Activated naive CD4-positive, alpha-beta T cell treated with anti-CD3 and anti-CD28 coated beads, Interleukin-2, amount 50 U/mL, for 72 hours (primary cell): ENCODE measurements around the gene CALML5. TPM values are rescaled to one million over a fixed set of nuclear protein-coding genes. Genes with fewer than 3 reads are reported as not detected.
A peak's percentile ranks its signal among the peaks of the same experiment; 100 is the strongest.

ENCODE experiments used
- ATAC-seq, 2 donors: fragments of 150-1000 bp; cut with Tn5 transposase; 2 replicates each; pipeline ENCODE4 v1.10.0; 2021; ENCODE audit warnings: mild to moderate bottlenecking in 2 of 2, moderate library complexity in 2 of 2
- DNase-seq, 2 donors: peaks; one replicate each; pipeline ENCODE4 v3.0.0; 2021 to 2022; ENCODE audit warnings: low spot score in 2 of 2
- H3K27ac Mint-ChIP-seq, 2 donors: one replicate each; pipeline ENCODE4 v1.8.0; 2022; ENCODE audit warnings: mild to moderate bottlenecking in 2 of 2, mixed read lengths in 2 of 2
- H3K36me3 Mint-ChIP-seq, 2 donors: one replicate each; pipeline ENCODE4 v1.8.0; 2022; ENCODE audit warnings: mixed read lengths in 2 of 2
- H3K9me3 Mint-ChIP-seq, 2 donors: one replicate each; pipeline ENCODE4 v1.8.0; 2022; ENCODE audit warnings: mixed read lengths in 2 of 2
- total RNA-seq, 2 donors: library from RNA; stranded (reverse); gene quantifications; one replicate each; pipeline ENCODE4 v1.2.3, GENCODE V29; 2022

Gene CALML5
- total RNA-seq, 2 donors from 2014 or later: not detected

DNA sequence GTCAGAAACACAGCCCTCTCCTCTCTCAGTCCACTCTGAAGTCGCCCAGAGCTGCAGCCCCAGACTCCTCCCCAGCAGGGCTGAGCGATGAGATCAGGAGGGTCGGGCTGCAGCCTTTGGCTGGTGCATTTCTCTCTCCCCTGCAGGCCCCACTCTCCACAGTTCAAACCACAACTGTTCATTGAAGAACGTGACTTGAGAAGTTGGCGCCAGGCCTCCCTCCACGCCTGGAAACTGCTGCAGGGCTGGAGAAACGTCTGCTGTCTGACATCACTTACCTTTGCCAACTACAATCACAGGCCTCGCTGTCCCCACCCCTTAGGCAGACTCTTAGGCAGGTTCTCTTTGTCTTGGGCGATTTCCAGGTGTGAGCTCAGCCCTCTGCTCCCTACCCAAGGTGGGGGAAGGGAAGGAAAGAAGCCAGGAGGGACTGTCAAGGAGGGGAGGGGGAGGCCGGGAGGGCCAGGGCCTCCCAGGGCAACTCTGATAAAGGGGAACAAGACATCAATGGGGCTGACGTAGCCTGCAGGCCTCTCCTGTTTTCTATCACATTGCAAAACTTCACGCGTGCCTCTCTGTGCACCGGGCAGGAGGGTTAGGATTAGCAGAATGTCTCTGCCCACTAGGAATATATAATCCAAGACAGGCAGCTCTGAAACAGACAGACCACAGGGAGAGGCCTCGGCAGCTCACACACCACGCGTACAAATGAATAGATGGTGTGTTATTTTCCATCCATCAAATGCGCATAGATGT is 32.7 kb downstream of the CALML5 start:
- ATAC-seq: peak in 1 of 2 donors; percentile 13
- Mint-ChIP-seq H3K9me3 (no peaks in the 10 kb centered on the region), H3K36me3 (no peaks in the 10 kb centered on the region), H3K27ac (no peak overlapping the region)
- DNase-seq: no peak

DNA sequence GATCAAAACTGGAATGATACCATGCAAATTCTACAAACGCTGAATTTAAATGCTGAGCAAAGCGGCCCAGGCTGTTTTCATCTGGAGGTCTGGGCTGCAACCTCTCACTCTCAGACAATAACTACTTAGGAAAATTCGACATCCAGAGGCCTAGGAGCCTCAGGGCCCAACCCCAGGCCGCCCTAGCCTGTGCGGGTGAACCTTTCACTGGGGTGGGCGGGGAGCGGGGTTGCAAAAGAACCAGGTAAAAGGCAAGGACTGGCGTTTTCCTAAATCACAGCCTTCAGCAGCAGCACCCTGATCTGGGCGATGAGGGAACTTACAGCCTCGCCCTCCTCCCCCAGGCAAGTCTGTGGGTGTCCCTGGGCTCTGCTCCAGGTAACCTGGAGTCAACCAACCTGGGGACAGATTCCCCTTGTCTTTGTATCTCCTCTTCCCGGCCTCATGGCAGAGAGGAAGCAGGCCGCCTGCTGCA is 33.4 kb downstream of the CALML5 start:
- ATAC-seq (no peak), DNase-seq (no peak)
- Mint-ChIP-seq H3K36me3 (no peaks in the 10 kb centered on the region), H3K27ac (no peak overlapping the region), H3K9me3 (no peaks in the 10 kb centered on the region)

DNA sequence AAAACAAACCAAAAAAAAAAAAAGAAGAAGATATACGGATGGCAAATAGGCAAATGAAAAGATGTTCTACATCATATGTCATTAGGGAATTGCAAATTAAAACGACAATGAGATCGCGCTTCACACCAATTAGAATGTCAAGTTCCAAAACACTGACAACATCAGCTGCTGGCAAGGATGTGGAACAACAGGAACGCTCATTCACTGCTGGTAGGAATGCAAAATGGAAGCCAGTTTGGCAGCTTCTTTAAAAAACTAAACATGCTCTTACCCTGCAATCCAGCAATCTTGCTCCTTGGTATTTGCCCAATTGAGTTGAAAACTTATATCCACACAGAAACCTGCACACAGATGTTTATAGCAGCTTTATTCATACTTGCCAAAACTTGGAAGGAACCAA is 34.8 kb downstream of the CALML5 start:
- DNase-seq (no peak), ATAC-seq (no peak)
- Mint-ChIP-seq H3K36me3 (no peaks in the 10 kb centered on the region), H3K27ac (no peak overlapping the region), H3K9me3 (no peaks in the 10 kb centered on the region)

DNA sequence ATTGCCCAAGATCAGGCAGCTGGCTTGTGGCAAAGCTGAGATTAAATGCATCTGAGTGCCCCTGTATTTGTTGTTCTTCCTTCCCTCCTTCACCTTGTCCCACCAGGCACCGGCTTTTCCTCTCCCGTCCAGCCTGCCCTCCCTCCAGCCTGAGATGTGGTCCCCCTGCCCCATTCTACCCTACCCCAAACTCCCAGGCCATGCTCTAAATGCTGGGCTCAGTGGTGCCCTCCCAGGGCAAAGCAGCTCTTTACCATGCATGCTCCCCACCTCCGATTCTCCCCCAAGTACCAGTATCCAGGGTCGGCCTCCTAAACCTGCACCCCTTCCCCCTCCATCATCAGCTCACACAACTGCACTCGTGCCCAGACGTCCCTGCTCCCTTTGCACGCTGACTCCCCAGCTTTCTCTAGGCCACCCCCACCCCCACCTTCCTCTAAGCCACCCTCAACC is 36.5 kb downstream of the CALML5 start:
- no peak for ATAC-seq
- no peaks in the 10 kb centered on the region for H3K9me3 Mint-ChIP-seq
- peaks cover 2 to 12% of the 10 kb centered on the region in 2 donors for H3K36me3 Mint-ChIP-seq
- no peak overlapping the region for H3K27ac Mint-ChIP-seq
- no peak for DNase-seq

DNA sequence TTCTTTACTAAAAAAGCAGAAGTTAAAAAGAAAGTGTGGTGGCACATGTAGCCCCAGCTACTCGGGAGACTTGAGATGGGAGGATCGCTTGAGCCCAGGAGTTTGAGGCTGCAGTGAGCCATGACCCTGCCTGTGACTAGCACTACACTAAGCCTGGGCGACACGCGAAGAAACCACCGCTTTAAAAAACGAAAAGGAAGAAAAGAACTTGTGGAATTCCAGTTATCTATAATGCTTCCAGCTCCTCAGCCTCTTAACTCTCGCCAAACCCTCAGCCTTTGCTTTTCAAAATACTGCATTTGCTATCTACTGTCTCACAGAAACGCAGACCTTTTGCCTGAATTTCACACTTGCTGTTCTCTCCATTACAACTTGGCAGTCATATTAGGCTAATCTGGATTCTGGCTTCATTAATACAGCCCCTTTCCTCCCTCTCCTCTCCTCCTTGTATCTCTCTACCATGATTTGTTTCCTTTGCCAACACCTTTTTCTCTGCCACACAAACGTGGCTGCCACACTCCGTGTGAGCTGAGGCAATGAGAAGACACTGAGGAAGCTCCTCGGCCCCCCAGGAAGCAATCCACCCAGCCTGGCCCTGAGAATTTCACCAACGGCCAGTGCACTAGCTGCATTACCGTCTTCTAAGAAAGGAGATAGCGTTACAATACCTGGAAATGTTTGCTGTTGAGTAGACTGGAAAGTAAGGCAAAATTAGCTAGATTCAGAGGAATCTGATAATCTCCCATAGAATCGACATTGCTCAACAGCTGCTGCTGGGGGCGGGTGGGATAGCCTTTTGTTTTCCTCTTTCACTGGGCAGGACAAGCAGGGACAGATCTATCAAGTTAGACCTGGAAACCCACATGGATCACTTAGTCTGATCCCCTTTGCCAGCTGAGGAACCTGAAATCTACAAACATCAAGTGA is 37.2 kb downstream of the CALML5 start:
- peaks cover 6 to 16% of the 10 kb centered on the region in 2 donors for H3K36me3 Mint-ChIP-seq
- H3K27ac Mint-ChIP-seq: no peak overlapping the region
- H3K9me3 Mint-ChIP-seq: no peaks in the 10 kb centered on the region
- no peak for ATAC-seq
- DNase-seq: no peak

DNA sequence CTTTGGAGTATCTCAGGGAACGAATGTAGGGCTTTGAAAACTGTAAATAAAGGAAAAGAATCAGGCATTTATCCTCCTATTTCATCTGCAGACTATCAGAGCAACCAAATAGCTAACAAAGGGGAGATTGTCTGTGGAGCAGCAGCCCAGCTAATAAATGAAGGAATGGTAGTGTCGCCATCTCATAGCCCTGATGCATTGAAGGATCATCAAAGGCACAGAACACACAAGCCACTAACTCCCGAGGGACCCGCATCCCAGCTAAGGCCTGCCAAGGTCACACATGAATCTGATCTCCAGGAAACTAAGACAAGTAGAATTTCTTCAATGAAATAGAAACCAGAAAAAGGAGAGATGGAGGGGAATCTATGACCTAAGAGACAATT is 38.2 kb downstream of the CALML5 start:
- peaks cover 9 to 23% of the 10 kb centered on the region in 2 donors for H3K36me3 Mint-ChIP-seq
- ATAC-seq (no peak), DNase-seq (no peak)
- no peaks in the 10 kb centered on the region for H3K9me3 Mint-ChIP-seq
- H3K27ac Mint-ChIP-seq: no peak overlapping the region

DNA sequence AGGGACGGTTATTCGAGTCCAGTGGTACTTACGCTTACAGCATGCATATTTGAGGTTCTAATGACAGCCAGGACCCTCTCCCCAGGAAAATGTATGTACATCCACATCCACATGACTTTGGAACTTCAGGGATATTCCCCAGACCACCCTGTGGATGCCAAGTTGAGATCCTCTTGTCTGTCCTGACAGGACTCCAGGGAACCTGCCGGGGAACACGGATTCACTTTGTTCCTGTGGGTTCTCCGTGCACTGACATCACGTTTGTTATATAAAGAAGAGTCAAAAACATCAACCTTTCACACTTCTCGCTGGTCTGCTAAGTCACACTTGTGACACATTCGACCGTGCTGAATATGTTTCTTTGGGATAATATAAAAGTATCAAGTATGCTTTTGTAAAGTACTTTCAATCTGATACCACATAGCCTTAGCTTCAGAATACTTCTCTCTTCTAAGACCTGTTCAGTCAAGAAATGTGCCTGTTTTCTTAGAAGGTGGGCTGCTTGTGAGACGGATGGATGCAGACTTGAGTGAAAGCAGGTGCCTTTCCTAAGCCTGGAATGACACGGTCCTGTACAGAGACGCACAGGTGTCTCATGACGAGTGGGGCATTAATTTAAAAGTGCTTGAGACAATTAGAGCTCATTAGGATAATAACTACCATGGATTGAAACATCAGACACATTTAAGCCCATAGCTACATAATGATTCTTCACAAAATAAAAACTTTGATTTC is 38.7 kb downstream of the CALML5 start:
- ATAC-seq (no peak), DNase-seq (no peak)
- Mint-ChIP-seq H3K27ac (no peak overlapping the region), H3K9me3 (no peaks in the 10 kb centered on the region), H3K36me3 (peaks cover 9 to 23% of the 10 kb centered on the region in 2 donors)

DNA sequence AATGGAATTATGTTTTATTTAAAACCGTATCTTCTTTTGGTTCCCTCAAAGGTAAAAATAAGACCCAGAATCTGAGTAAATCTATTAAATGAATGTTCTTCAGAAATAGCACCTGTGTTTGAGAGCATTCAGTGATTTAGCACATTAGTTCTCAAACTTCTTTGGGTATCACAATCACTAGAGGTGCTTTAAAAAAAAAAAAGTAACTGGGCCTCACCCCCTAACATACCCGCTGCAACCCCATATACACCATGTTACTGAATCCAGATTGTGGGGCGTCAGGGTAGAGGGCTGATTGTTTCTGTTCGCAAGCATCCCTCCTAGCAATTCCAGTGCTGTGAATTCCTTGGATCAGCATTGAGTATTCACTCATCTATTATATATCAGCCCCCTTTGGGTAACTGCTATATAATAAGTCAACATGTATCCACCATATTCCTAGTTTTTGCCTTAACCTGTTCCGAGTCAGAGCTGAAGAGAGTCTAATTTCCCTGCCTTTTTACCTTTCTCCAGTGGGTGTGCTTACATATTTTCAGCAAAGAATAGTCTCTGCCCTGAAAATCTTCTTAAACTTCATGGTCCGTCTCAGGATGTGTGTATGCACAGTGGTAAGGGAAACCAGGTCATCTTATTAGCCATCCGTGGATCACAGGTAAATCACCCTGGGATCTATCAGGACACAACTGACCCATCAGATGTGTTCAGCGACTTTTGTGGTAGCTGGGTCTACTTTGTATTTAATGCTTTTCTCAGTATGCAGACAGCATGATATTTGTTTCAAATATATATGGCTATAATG is 40.2 kb downstream of the CALML5 start:
- DNase-seq (no peak), ATAC-seq (no peak)
- H3K36me3 Mint-ChIP-seq: peaks cover 9 to 23% of the 10 kb centered on the region in 2 donors
- H3K9me3 Mint-ChIP-seq: no peaks in the 10 kb centered on the region
- H3K27ac Mint-ChIP-seq: no peak overlapping the region

DNA sequence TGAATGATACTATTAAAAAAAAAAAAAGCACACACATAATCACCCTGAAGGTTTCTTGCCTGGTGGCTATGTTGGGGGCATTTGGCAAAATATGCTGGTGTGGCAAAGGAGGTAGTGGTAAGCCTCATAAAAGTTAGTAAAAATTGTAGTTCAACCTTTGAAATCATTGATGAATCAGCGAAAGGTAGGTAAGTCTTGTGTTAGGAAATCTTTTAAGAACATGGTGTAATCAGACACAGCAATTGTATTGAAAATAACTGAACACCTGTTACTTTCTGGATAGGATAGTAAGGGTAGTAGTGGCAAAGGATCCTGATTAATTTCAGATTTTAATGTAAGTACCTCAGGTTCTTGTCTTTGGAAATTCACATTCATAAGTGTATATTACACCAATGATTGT is 40.9 kb downstream of the CALML5 start:
- DNase-seq (no peak), ATAC-seq (no peak)
- Mint-ChIP-seq H3K9me3 (no peaks in the 10 kb centered on the region), H3K27ac (no peak overlapping the region), H3K36me3 (peaks cover 13 to 23% of the 10 kb centered on the region in 2 donors)

DNA sequence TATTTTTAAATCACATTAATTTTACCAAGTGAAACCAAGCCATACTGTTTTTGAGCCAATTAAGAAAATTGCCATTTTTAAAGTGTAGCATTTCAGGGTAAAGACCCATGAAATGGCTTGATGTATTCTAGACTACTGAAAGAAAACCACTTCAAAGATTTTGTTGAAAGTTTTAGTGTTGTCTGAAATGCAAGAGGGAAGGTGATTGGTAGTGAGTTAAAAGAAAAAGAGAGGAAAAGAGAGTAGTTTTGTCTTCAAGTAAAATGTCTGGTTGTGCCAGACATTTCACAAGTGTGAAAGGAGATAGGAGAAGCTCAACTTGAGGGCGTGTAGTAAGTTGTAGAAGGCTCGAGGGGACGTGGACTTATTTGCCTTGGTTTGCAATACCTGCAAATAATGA is 41.6 kb downstream of the CALML5 start:
- no peak for DNase-seq
- Mint-ChIP-seq H3K9me3 (no peaks in the 10 kb centered on the region), H3K27ac (peak overlapping the region in 1 of 2 donors; percentile 2), H3K36me3 (peaks cover 17 to 23% of the 10 kb centered on the region in 2 donors)
- ATAC-seq: no peak

DNA sequence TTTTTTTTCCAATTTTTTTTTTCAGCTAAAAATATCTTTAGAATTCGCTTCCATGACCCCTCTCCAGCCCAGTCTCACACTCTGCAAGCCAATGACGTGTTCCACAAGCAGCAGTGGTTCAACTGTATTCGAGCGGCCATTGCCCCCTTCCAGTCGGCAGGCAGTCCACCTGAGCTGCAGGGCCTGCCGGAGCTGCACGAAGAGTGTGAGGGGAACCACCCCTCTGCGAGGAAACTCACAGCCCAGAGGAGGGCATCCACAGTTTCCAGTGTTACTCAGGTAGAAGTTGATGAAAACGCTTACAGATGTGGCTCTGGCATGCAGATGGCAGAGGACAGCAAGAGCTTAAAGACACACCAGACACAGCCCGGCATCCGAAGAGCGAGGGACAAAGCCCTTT is 42.8 kb downstream of the CALML5 start:
- Mint-ChIP-seq H3K9me3 (no peaks in the 10 kb centered on the region), H3K27ac (no peak overlapping the region), H3K36me3 (peaks cover 17 to 32% of the 10 kb centered on the region in 2 donors)
- DNase-seq (no peak), ATAC-seq (no peak)

DNA sequence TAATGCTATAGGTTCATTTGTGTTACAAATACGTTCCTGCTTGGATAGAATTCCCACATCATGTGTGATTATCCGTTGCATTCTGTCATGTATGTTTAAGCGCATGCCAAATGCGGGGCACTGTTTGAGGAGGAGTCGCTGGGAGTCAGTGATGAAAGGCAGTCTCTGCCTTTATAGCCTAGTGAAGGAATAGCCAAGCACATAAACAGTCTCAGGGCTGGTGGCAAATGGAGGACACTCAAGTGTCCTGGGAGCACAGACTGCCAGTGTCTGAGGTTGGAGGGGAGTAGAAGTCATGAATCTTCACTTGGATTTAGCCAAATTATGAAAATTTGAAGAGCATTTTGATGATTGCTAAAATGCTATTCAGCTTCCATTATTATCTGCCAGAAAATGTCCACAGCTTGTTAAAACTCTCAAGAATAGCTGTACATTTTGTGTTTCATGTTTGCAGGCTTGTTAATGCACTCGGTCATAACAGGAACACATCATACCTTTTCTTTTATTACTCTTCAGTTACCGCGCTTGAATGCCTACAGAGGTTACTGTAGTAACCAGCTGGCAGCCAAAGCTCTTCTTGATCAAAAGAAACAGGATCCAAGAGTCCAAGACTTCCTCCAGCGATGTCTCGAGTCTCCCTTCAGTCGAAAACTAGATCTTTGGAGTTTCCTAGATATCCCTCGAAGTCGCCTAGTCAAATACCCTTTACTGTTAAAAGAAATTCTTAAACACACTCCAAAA is 45.5 kb downstream of the CALML5 start:
- no peaks in the 10 kb centered on the region for H3K9me3 Mint-ChIP-seq
- peaks cover 17 to 28% of the 10 kb centered on the region in 2 donors for H3K36me3 Mint-ChIP-seq
- DNase-seq (no peak), ATAC-seq (no peak)
- H3K27ac Mint-ChIP-seq: no peak overlapping the region

DNA sequence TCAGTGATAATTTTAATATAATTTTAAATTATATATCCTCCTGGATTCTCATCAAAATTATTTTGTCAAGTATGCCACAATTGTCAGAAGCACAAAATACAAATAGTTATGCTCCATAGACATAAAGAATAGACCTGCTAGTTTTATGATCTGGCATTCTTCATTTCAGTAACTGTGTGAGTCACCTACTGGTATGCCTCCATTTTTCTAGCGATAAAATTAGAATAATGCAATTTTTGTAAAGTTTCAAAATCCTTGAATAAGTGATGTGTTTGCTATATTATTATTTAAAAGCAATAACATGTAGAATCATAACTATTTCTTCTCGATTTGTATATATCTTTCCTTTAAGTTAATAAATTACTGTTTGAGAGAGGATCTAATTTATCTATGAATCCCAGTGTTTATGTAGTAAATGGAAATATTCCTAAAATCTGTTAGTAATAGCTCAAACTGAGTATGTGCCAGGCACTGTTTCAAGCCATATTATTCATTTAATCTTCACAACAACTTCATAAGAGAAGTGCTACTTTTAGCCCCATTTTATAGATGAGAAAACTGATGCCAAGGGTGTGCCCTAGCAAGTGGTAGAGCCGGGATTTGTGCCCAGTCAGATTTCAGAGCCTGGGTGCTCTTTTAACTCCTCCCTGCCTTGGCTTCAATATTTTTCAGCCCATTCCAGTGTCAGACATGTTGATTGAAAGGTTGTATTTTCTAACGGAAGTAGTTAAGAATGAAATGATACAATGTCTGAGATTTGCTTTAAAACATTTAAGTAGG is 48.6 kb downstream of the CALML5 start:
- Mint-ChIP-seq H3K9me3 (no peaks in the 10 kb centered on the region), H3K36me3 (peaks cover 8 to 11% of the 10 kb centered on the region in 2 donors), H3K27ac (no peak overlapping the region)
- DNase-seq (no peak), ATAC-seq (no peak)

DNA sequence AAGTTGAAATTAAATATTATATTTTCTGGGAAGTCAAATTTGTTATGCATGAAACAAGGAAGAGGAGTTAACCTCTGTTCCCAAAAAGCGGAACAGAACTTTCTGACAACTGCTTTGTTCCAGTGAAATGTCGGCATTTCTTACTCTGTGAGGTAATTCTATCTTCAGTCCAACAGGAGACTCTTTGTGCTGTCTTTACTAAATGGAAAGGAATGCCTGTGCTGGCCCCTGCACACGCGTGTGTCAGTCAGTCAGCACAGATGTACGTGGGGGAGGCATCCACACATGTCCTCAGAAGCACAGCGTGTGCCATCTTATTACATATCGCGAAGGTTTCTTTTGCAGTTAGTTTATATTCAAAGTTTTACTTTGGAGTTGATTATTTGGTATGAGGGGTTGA is 49.5 kb downstream of the CALML5 start:
- no peak for DNase-seq
- no peak for ATAC-seq
- no peak overlapping the region for H3K27ac Mint-ChIP-seq
- H3K9me3 Mint-ChIP-seq: no peaks in the 10 kb centered on the region
- peaks cover 8 to 16% of the 10 kb centered on the region in 2 donors for H3K36me3 Mint-ChIP-seq

DNA sequence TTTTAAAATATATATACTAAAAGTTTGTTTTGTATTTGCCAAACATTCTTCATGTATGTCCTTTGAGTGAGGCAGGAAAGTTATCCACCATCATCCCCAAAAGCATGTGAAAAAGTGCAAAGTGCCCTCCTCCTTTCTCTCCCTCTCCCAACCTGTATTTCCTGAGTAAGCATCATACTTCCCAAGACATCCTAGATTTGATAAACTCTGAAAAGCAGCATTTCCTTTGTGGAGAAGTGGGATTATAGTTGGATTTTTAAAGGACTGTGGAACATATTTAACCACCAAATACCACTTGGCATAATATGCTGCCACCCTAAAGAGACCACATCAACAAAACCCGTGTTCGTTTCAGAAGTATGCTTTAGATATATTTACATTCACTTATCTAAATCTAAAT is 50.1 kb downstream of the CALML5 start:
- no peak for ATAC-seq
- Mint-ChIP-seq H3K36me3 (peaks cover 8 to 22% of the 10 kb centered on the region in 2 donors), H3K9me3 (no peaks in the 10 kb centered on the region), H3K27ac (no peak overlapping the region)
- no peak for DNase-seq
